Stomach smooth muscle (tissue), 2 donors: ENCODE measurements around the gene MAP1LC3B.

Experiments
- H3K27ac ChIP-seq: one replicate; pipeline ENCODE4 v1.7.0; 2013; ENCODE audit warnings: mild to moderate bottlenecking, low read length, inconsistent platforms
- H3K27me3 ChIP-seq, 2 donors: one replicate each; pipeline ENCODE4 v1.7.0; 2013; ENCODE audit warnings: low read length in 2 of 2; ENCODE audit not compliant: insufficient read depth in 2 of 2, control insufficient read depth in 1 of 2
- H3K36me3 ChIP-seq, 2 donors: one replicate each; pipeline ENCODE4 v1.7.0; 2013; ENCODE audit warnings: low read length in 2 of 2; ENCODE audit not compliant: control insufficient read depth in 2 of 2, insufficient read depth in 2 of 2
- H3K4me1 ChIP-seq: one replicate; pipeline ENCODE4 v1.7.0; 2013; ENCODE audit warnings: low read length; ENCODE audit not compliant: control insufficient read depth, insufficient read depth
- H3K4me3 ChIP-seq, 2 donors: one replicate each; pipeline ENCODE4 v1.7.0; 2013; ENCODE audit warnings: low read length in 2 of 2
- H3K9ac ChIP-seq, 2 donors: one replicate each; pipeline ENCODE4 v1.7.0; 2013; ENCODE audit warnings: low read length in 2 of 2, mild to moderate bottlenecking in 1 of 2
- H3K9me3 ChIP-seq, 2 donors: one replicate each; pipeline ENCODE4 v1.7.0; 2013; ENCODE audit warnings: low read length in 2 of 2; ENCODE audit not compliant: control insufficient read depth in 2 of 2
- donor health status: healthy.
- donor health status: Pancreatic carcinoma.

Gene MAP1LC3B

DNA sequence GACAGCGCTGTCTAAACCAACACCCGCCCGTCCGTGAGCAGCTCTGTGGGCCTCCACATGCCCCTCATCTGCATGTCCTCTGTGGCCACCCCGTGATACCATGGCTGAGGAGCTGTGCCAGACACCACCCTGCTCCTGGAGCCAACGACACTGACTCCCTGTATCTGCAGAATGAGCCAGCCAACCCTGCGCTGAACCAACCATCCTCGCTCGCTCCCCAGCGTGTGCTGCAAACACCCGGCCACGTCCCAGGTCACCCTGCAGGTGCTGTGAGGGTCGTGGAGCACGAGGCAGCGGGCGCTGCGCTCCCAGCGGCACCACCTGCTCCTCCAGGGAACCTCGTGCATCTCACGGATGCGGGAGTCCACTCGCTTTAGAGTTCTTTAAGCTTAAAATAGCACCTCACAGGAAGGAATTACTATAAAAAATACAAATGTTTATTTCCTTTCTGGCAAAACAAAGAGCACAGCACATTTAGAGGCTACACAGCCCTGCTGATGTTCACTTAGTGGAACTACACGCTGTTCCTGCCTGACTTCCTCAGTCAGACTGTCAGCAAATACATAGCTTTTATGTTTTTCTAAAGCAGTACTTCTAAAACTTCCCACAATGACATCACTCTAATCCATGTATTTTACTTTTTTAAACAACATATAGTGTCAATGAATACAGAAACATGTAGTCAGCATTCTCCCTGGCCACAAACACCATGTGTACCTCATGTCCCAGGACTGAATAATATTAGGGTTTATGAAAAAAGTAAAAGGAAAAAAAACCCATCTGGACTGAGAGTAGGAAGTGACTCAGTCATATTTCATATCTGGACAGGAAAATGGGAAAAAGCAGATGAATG is 43.5 kb downstream of the MAP1LC3B start:
- no peaks in the 10 kb centered on the region for H3K9me3 ChIP-seq
- peaks cover 3 to 8% of the 10 kb centered on the region in 2 donors for H3K36me3 ChIP-seq
- H3K27ac ChIP-seq, result peak overlapping the region; percentile 18
- H3K9ac ChIP-seq, result peak overlapping the region in 1 of 2 donors; percentile 38
- H3K4me1 ChIP-seq, result peaks cover 16% of the 10 kb centered on the region
- H3K4me3 ChIP-seq, result peak overlapping the region in 1 of 2 donors; percentile 19
- H3K27me3 ChIP-seq, result no peaks in the 10 kb centered on the region

DNA sequence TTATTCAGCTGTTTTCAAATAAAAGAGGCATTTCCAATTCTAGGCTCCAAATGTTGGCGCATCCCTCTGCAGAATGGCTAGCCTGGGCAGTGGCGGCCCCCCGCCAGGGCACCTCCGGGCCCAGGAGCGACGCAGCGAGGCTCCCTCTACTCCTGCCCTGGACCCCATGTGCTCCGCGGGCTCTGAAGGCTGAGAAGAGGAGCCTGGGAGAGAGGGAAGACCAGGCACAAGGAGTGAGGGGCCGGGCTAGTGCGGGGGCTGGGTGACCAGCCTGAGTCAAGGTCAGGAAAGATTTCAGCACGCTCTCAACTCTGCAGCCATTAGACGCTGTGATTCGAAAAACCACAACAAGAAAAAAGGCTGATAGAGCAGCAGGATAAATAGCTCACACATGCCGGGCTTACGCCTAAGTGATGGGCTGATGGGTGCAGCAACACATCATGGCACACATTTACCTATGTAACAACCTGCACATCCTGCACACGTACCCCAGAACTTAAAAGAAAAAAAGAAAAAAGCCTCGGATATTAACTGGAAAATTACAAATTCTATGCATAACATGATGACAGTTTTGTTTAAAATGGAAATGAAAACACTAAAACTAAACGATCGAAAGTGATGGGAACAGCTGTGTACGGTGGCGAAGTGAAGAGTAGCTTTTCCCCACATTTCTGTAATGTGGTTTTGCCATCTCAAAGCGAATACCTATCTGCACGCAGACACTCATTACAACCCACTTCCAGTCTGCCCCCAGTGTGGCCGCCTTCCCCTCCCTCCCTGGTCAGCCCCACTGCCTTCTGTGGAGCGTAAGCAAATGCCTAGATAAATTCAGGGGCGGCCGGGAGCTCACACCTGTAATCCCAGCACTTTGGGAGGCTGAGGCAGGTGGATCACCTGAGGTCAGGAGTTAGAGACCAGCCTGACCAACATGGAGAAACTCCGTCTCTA is 44.4 kb downstream of the MAP1LC3B start:
- Histone ChIP-seq H3K4me1 (peaks cover 16% of the 10 kb centered on the region), H3K9me3 (no peaks in the 10 kb centered on the region), H3K36me3 (peaks cover 2 to 7% of the 10 kb centered on the region in 2 donors), H3K9ac (peak overlapping the region in 1 of 2 donors; percentile 38), H3K27ac (peak overlapping the region; percentile 18), H3K4me3 (no peak overlapping the region), H3K27me3 (no peaks in the 10 kb centered on the region)

DNA sequence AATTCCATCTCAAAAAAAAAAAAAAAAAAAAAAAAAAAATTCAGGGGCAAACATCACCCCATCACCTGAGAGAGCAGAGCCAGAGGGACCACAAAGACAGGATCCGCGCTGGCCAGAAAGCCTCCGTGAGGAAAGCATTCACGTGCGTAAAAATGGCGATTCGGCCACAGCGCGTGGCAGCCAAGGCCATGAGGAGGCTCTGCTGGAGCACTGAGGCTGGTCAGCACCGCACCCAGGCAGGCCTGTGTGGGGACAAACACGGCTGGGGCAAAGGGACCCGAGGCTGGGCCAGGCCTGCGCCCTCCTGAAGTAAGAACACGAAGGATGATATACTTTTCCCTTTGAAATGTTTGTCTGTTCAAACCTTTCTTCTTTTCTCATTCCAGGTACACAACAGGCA is 45.2 kb downstream of the MAP1LC3B start:
- no peaks in the 10 kb centered on the region for H3K9me3 ChIP-seq
- no peak overlapping the region for H3K9ac ChIP-seq
- peaks cover 11% of the 10 kb centered on the region for H3K4me1 ChIP-seq
- H3K36me3 ChIP-seq, result peaks cover 0 to 2% of the 10 kb centered on the region in 2 donors
- H3K4me3 ChIP-seq, result no peak overlapping the region
- no peaks in the 10 kb centered on the region for H3K27me3 ChIP-seq
- no peak overlapping the region for H3K27ac ChIP-seq

DNA sequence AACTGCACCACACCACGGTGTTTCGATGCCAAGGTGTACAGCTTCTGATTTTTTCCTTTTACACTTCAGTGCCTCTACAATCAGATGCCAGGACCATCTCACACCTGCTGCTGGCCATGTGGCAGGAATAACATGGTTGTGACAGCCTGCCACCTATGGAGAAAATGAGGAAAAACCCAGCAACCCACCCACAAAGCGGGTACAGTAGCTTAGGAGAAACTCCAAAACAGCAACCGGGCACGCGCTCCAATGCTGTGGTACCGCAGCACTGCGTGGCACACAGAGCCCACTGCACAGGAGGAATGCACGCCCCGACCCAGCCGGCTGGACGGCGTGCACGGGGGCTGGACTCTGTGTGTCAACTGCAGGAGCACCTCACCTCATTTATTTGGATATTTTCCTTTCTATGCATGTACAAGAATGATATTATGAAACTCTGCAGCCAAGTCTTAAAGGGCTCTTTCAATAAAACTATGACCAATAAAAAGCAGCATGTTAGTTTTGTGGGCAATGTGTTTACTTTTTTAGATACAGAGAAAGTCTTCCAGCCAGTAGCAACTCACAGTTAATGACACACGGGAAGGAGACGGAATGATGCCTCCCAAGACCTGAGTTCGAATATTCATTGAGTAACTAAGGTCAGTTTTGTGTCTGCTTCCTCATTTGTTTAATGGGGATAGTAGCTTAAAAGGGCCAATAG is 45.9 kb downstream of the MAP1LC3B start:
- Histone ChIP-seq H3K27me3 (no peaks in the 10 kb centered on the region), H3K4me3 (no peak overlapping the region), H3K27ac (no peak overlapping the region)

DNA sequence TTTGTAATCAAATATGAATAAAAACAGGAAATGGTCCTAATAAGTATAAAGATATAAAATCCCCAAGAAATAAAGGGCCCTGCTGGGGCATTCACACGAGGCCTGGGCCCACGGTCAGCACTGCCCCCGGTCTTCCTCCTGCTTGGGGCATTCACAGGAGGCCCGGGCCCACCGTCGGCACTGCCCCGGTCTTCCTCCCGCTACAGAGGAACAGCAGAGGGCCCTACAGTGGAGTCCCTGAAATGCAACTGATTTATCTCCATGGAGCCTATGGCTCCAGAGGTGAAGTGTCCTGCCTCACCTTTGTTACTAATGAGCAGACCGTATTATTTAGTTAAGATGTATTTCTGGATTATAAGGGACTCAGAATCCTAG is 46.5 kb downstream of the MAP1LC3B start:
- no peak overlapping the region for H3K27ac ChIP-seq

More for the DNA sequence above, 45.9 kb downstream of the MAP1LC3B start:
- Histone ChIP-seq H3K36me3 (no peaks in the 10 kb centered on the region), H3K4me1 (peaks cover 8% of the 10 kb centered on the region), H3K9ac (no peak overlapping the region), H3K9me3 (no peaks in the 10 kb centered on the region)

DNA sequence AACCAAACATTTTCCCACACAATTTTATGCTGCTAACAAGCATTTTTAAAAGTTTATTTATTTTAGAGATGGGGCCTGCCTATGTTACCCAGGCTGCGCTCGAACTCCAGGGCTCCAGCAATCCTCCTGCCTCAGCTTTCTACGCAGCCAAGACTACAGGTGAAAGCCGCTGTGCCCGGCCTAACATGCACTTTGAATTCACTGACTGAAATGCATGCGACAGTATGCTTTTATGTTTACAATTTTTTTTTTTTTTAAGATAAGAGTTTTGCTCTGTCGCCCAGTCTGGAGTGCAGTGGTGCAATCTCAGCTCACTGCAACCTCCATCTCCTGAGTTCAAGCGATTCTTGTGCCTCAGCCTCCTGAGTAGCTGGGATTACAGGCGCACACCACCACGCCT is 47.8 kb downstream of the MAP1LC3B start:
- H3K9me3 ChIP-seq, result peaks cover 0 to 4% of the 10 kb centered on the region in 2 donors
- no peak overlapping the region for H3K9ac ChIP-seq
- no peak overlapping the region for H3K27ac ChIP-seq
- H3K36me3 ChIP-seq, result peaks cover 0 to 4% of the 10 kb centered on the region in 2 donors
- H3K27me3 ChIP-seq, result no peaks in the 10 kb centered on the region
- H3K4me3 ChIP-seq, result no peak overlapping the region
- peaks cover 8% of the 10 kb centered on the region for H3K4me1 ChIP-seq

More for the DNA sequence above, 46.5 kb downstream of the MAP1LC3B start:
- H3K9me3 ChIP-seq, result no peaks in the 10 kb centered on the region
- no peak overlapping the region for H3K9ac ChIP-seq
- H3K27me3 ChIP-seq, result no peaks in the 10 kb centered on the region
- H3K4me1 ChIP-seq, result peaks cover 8% of the 10 kb centered on the region
- no peaks in the 10 kb centered on the region for H3K36me3 ChIP-seq
- no peak overlapping the region for H3K4me3 ChIP-seq

DNA sequence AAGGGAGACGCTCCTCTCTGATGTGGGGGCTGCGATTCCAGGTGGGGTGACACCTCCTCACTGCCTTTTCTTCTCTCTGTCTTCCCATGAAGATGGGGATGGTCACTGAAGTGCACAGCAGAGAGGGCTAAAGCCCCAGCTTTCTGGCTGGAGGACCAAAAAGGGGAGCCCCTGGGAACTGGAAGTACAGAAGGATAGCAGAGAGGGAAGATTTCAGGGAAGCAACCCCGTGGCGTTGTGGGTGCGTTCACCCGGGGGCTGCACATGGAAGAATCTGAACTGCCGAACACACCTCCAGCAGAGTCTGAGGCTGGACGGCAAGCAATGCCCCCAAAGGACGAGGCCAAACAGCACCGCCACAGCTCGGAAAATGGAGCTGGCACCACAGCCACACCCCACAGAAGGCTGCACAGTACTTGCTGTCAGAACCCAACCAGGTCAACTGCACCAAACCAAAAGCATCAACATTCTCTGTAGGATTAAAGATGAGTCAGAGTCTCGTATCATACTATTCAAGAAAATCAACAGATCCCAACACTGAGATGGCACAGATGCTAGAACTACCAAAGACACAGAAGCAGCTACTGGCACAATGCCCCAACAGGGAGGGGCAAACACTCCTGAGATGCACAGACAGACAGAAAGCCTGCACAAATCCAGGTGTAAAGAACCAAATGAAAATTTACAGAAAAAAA is 49.9 kb downstream of the MAP1LC3B start:
- peaks cover 0 to 6% of the 10 kb centered on the region in 2 donors for H3K36me3 ChIP-seq
- H3K9me3 ChIP-seq, result peaks cover 0 to 4% of the 10 kb centered on the region in 2 donors
- no peak overlapping the region for H3K27ac ChIP-seq
- no peak overlapping the region for H3K9ac ChIP-seq
- H3K4me1 ChIP-seq, result peaks cover 6% of the 10 kb centered on the region
- H3K27me3 ChIP-seq, result no peaks in the 10 kb centered on the region
- H3K4me3 ChIP-seq, result no peak overlapping the region

DNA sequence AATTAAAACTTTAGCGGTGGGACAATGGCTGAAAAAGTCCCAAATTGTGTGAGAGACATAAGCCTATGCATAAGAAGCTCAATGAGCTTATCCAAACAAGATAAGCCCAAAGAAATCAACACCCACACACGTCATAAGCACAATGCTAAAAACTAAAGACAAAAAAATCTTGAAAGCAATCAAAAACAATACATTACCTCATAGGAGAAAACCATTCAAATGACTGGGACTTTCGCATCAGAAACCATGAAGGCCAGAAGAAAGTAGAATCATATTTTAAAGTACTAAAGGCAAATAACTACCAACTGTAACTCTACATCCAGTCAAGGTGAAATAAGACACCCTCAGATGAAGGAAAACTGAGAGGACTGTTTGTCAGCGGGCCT is 50.4 kb downstream of the MAP1LC3B start:
- Histone ChIP-seq H3K9me3 (peaks cover 0 to 4% of the 10 kb centered on the region in 2 donors), H3K4me1 (peaks cover 8% of the 10 kb centered on the region), H3K27ac (no peak overlapping the region), H3K4me3 (no peak overlapping the region), H3K36me3 (peaks cover 0 to 6% of the 10 kb centered on the region in 2 donors), H3K27me3 (no peaks in the 10 kb centered on the region), H3K9ac (no peak overlapping the region)

DNA sequence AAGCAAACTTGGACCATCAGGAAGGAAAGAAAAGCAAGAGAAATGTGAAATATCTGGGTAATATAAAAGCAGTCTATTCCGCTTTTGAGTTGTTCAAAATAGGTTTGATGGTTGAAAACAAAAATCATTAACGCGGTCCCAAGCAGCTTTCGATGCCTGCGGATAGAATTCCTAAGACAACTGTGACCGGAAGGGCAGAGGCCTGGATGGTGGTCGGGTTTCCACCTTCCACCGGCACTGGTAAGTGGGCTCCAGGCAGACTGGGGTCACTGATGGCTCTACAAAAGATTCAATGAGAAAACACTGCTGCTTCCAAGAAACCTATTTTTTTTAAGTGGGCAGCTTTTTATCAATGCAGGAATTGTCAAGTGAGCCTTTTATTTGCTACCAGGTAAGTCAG is 50.9 kb downstream of the MAP1LC3B start:
- Histone ChIP-seq H3K9me3 (peaks cover 0 to 4% of the 10 kb centered on the region in 2 donors), H3K4me1 (peaks cover 13% of the 10 kb centered on the region), H3K27me3 (no peaks in the 10 kb centered on the region), H3K4me3 (no peak overlapping the region), H3K36me3 (peaks cover 0 to 6% of the 10 kb centered on the region in 2 donors), H3K9ac (no peak overlapping the region), H3K27ac (no peak overlapping the region)

DNA sequence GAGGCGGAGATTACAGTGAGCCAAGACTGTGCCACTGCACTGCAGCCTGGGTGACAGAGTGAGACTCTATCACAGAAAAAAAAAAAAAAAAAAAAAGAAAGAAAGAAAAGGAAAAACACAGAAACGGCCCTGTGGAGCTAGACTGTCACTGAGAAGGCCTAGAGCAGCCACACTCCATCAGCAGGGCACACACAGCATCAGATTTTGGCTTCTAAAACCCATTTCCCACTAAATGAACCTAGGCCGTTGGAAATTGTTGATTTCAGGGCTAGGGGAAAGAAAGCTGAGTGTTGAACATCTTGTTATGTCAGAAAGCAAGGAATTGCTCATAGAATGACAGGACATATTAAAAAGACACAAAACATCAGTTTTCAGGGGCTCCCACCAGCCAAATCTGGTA is 51.8 kb downstream of the MAP1LC3B start:
- Histone ChIP-seq H3K27ac (no peak overlapping the region), H3K4me3 (no peak overlapping the region), H3K9ac (no peak overlapping the region), H3K36me3 (peaks cover 0 to 7% of the 10 kb centered on the region in 2 donors), H3K9me3 (peaks cover 0 to 4% of the 10 kb centered on the region in 2 donors), H3K27me3 (no peaks in the 10 kb centered on the region), H3K4me1 (peaks cover 20% of the 10 kb centered on the region)
